HG03025 (cell line): ENCODE results near the gene PTPRN2.
"Not testable (repeated sequence)": the region's sequence is repeated elsewhere in the genome, so short reads cannot be mapped to it uniquely, and the experiment has no call there.

ENCODE experiments used
- ATAC-seq: cut with Tn5 transposase; IDR thresholded peaks from one replicate; pipeline ENCODE4 v1.9.1; 2021; ENCODE audit warnings: mild to moderate bottlenecking, moderate library complexity; ENCODE audit not compliant: unreplicated experiment, low FRiP score

PTPRN2 gene

GRCh38 chr7:158343526-158343925, 244.1 kb downstream of the PTPRN2 start:
- ATAC-seq, result no peak

GRCh38 chr7:158341097-158341496, 246.5 kb downstream of the PTPRN2 start:
- not testable (repeated sequence) for ATAC-seq

GRCh38 chr7:158336952-158337351, 250.7 kb downstream of the PTPRN2 start:
- ATAC-seq, result not testable (repeated sequence)

- ATAC-seq, result not testable (repeated sequence)
These were observed 255.1 kb downstream of the PTPRN2 start for GRCh38 chr7:158332516-158332915.

GRCh38 chr7:158331826-158332450, 255.7 kb downstream of the PTPRN2 start:
- not testable (repeated sequence) for ATAC-seq

GRCh38 chr7:158329686-158330085, 257.9 kb downstream of the PTPRN2 start:
- no peak for ATAC-seq

GRCh38 chr7:158329014-158329610, 258.5 kb downstream of the PTPRN2 start:
- ATAC-seq, result no peak

GRCh38 chr7:158328376-158329013, 259.1 kb downstream of the PTPRN2 start:
- ATAC-seq, result no peak

- ATAC-seq, result no peak
These were observed 259.9 kb downstream of the PTPRN2 start for GRCh38 chr7:158327571-158328180.

GRCh38 chr7:158327012-158327411, 260.6 kb downstream of the PTPRN2 start:
- no peak for ATAC-seq

GRCh38 chr7:158325530-158326381, 261.9 kb downstream of the PTPRN2 start:
- no peak for ATAC-seq

GRCh38 chr7:158324397-158325360, 262.9 kb downstream of the PTPRN2 start:
- no peak for ATAC-seq

- no peak for ATAC-seq
These were observed 263.8 kb downstream of the PTPRN2 start for GRCh38 chr7:158323741-158324396.

- no peak for ATAC-seq
These were observed 264.8 kb downstream of the PTPRN2 start for GRCh38 chr7:158322616-158323530.

- no peak for ATAC-seq
These were observed 265.5 kb downstream of the PTPRN2 start for GRCh38 chr7:158321936-158322615.

GRCh38 chr7:158321056-158321700, 266.4 kb downstream of the PTPRN2 start:
- no peak for ATAC-seq

- ATAC-seq, result no peak
These were observed 267.3 kb downstream of the PTPRN2 start for GRCh38 chr7:158320328-158320727.
